ENCODE results near the gene SLC25A34.

DNA sequence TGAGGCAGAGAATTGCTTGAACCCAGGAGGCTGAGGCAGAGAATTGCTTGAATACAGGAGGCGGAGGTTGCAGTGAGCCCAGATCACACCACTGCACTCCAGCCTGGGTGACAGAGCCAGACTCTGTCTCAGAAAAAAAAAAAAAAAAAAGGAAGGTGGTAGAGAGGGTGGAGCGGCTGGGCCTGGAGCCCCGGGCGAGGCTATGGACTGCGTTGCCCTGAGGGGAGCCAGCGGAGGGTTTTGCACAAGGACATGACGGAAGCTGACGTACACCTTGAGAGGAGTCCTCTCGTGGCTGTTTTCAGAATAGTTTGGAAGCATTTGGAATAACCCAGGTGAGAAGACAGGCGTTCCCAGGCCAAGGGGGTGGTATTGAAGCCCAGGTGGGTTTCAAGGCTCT, 15.7 kb downstream of the SLC25A34 start:
- TF ChIP-seq RAD51 (IDR thresholded peaks at IDR 0.05) (no peak), CEBPZ (IDR thresholded peaks at IDR 0.05; ENCODE audit: low read depth, low read length) (no peak), HDAC6 (IDR thresholded peaks at IDR 0.05; ENCODE audit: unreplicated experiment) (no peak)

All from GM12878 (cell line).